HEK293 (cell line): ENCODE data around the gene MRC2.
A peak's percentile ranks its signal among the peaks of the same experiment; 100 is the strongest.

Source experiments
- CTCF ChIA-PET: fragments of 350-600 bp; formaldehyde crosslinking; extraction: SDS; loops from one replicate; lab custom pipeline; 2021; ENCODE audit warnings: antibody characterized with exemption; lab: Yijun Ruan, JAX
- POLR2A ChIA-PET: fragments of 300-600 bp; formaldehyde crosslinking; extraction: SDS; loops from one replicate; lab custom pipeline; 2020; ENCODE audit warnings: antibody characterized with exemption, inconsistent platforms; lab: Yijun Ruan, JAX
- H3K27ac ChIP-seq: fragments of 200-500 bp; sonication (Bioruptor generic); 2 replicates; pipeline ENCODE4 v1.5.1; 2014; ENCODE audit warnings: low read depth, low read length, control low read depth, inconsistent platforms; ENCODE audit errors: extremely low read depth
- H3K36me3 ChIP-seq, 2 experiments: fragments of 200-500 bp in 1 of 2; sonication (Bioruptor generic) in 1 of 2; 1 replicate in 1 of 2; 2 replicates in 1 of 2; pipeline ENCODE4 v1.5.1; 2014 to 2017; ENCODE audit warnings: inconsistent platforms in 2 of 2, low read length in 2 of 2; ENCODE audit not compliant: control insufficient read depth in 2 of 2, insufficient read depth in 1 of 2
- H3K4me1 ChIP-seq: fragments of 200-500 bp; sonication (Bioruptor generic); 2 replicates; pipeline ENCODE4 v1.5.1; 2014; ENCODE audit warnings: mild to moderate bottlenecking, low read length, inconsistent platforms; ENCODE audit not compliant: control insufficient read depth, insufficient read depth
- H3K4me3 ChIP-seq: 2 replicates; pipeline ENCODE4 v1.5.1; 2011; ENCODE audit warnings: low read depth, mild to moderate bottlenecking, control low read depth, low read length, moderate library complexity
- H3K9me3 ChIP-seq: fragments of 200-500 bp; sonication (Bioruptor generic); 2 replicates; pipeline ENCODE4 v1.5.1; 2014; ENCODE audit warnings: low read depth, low read length, inconsistent platforms; ENCODE audit not compliant: control insufficient read depth, insufficient read depth
- GLIS2 ChIP-seq: fragments of 450-650 bp; formaldehyde crosslinking; IDR thresholded peaks from 2 replicates; pipeline ENCODE4 v1.5.1; 2016; ENCODE audit warnings: missing biosample characterization, missing genetic modification characterization
- KLF16 ChIP-seq: fragments of 450-650 bp; formaldehyde crosslinking; IDR thresholded peaks from 2 replicates; pipeline ENCODE4 v1.5.1; 2017; ENCODE audit warnings: missing biosample characterization, missing genetic modification characterization
- KLF9 ChIP-seq: fragments of 450-650 bp; formaldehyde crosslinking; IDR thresholded peaks from 2 replicates; pipeline ENCODE4 v1.5.1; 2016; ENCODE audit warnings: missing biosample characterization, missing genetic modification characterization, low read depth
- MZF1 ChIP-seq: fragments of 450-650 bp; formaldehyde crosslinking; IDR thresholded peaks from 2 replicates; pipeline ENCODE4 v1.5.1; 2017; ENCODE audit warnings: missing biosample characterization, missing genetic modification characterization, borderline replicate concordance
- PRDM2 ChIP-seq: fragments of 450-650 bp; formaldehyde crosslinking; IDR thresholded peaks from 2 replicates; pipeline ENCODE4 v1.5.1; 2016; ENCODE audit warnings: missing biosample characterization, missing genetic modification characterization, borderline replicate concordance
- PRDM6 ChIP-seq: fragments of 450-650 bp; formaldehyde crosslinking; IDR thresholded peaks from 2 replicates; pipeline ENCODE4 v1.5.1; 2017; ENCODE audit warnings: missing biosample characterization, missing genetic modification characterization
- SP7 ChIP-seq: fragments of 450-650 bp; formaldehyde crosslinking; IDR thresholded peaks from 2 replicates; pipeline ENCODE4 v1.5.1; 2016; ENCODE audit warnings: missing biosample characterization, missing genetic modification characterization
- ZEB2 ChIP-seq: fragments of 450-650 bp; formaldehyde crosslinking; IDR thresholded peaks from 2 replicates; pipeline ENCODE4 v1.5.1; 2016; ENCODE audit warnings: missing biosample characterization, missing genetic modification characterization
- ZNF175 ChIP-seq: fragments of 450-650 bp; formaldehyde crosslinking; IDR thresholded peaks from 2 replicates; pipeline ENCODE4 v1.5.1; 2016; ENCODE audit warnings: missing biosample characterization, missing genetic modification characterization
- ZNF274 ChIP-seq, 2 experiments: fragments of 200-500 bp in 1 of 2; fragments of 450-650 bp in 1 of 2; sonication (Bioruptor generic) in 1 of 2; formaldehyde crosslinking in 1 of 2; IDR thresholded peaks; 2 replicates each; pipeline versions ENCODE4 v1.5.1 to v1.6.1; 2014 to 2016; ENCODE audit warnings: borderline replicate concordance in 1 of 2, inconsistent platforms in 1 of 2, low read length in 1 of 2, missing biosample characterization in 1 of 2, missing genetic modification characterization in 1 of 2
- ZNF629 ChIP-seq: fragments of 450-650 bp; formaldehyde crosslinking; IDR thresholded peaks from 2 replicates; pipeline ENCODE4 v1.5.1; 2017; ENCODE audit warnings: missing biosample characterization, missing genetic modification characterization
- ZNF791 ChIP-seq: fragments of 450-650 bp; formaldehyde crosslinking; IDR thresholded peaks from 2 replicates; pipeline ENCODE4 v1.5.1; 2016; ENCODE audit warnings: missing biosample characterization, missing genetic modification characterization
- TF ChIP-seq, protein P1 (sequence below): fragments of 450-650 bp; formaldehyde crosslinking; IDR thresholded peaks from 2 replicates; pipeline ENCODE4 v1.5.1; 2016; ENCODE audit warnings: missing biosample characterization, missing genetic modification characterization
- TF ChIP-seq, protein P2 (sequence below): fragments of 450-650 bp; formaldehyde crosslinking; IDR thresholded peaks from 2 replicates; pipeline ENCODE4 v1.5.1; 2016; ENCODE audit warnings: missing biosample characterization, missing genetic modification characterization
- TF ChIP-seq, protein P3 (sequence below): fragments of 450-650 bp; formaldehyde crosslinking; IDR thresholded peaks from 2 replicates; pipeline ENCODE4 v1.5.1; 2017; ENCODE audit warnings: missing biosample characterization, missing genetic modification characterization
- TF ChIP-seq, protein P4 (sequence below): fragments of 450-650 bp; formaldehyde crosslinking; IDR thresholded peaks from 2 replicates; pipeline ENCODE4; 2016; ENCODE audit warnings: missing biosample characterization, missing genetic modification characterization

MRC2 gene

GRCh38 chr17:62637809-62638208 lies 10.3 kb downstream of the MRC2 start (continued):
- no peak for TF ChIP-seq PRDM2 (tag by site-specific recombination)
- TF ChIP-seq, protein P1, sequence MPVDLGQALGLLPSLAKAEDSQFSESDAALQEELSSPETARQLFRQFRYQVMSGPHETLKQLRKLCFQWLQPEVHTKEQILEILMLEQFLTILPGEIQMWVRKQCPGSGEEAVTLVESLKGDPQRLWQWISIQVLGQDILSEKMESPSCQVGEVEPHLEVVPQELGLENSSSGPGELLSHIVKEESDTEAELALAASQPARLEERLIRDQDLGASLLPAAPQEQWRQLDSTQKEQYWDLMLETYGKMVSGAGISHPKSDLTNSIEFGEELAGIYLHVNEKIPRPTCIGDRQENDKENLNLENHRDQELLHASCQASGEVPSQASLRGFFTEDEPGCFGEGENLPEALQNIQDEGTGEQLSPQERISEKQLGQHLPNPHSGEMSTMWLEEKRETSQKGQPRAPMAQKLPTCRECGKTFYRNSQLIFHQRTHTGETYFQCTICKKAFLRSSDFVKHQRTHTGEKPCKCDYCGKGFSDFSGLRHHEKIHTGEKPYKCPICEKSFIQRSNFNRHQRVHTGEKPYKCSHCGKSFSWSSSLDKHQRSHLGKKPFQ (tag by site-specific recombination) = no peak
- TF ChIP-seq, protein P2, sequence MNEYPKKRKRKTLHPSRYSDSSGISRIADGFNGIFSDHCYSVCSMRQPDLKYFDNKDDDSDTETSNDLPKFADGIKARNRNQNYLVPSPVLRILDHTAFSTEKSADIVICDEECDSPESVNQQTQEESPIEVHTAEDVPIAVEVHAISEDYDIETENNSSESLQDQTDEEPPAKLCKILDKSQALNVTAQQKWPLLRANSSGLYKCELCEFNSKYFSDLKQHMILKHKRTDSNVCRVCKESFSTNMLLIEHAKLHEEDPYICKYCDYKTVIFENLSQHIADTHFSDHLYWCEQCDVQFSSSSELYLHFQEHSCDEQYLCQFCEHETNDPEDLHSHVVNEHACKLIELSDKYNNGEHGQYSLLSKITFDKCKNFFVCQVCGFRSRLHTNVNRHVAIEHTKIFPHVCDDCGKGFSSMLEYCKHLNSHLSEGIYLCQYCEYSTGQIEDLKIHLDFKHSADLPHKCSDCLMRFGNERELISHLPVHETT = no peak
- TF ChIP-seq KLF16 (tag by site-specific recombination) = no peak
- TF ChIP-seq ZNF629 (tag by site-specific recombination) = no peak

DNA sequence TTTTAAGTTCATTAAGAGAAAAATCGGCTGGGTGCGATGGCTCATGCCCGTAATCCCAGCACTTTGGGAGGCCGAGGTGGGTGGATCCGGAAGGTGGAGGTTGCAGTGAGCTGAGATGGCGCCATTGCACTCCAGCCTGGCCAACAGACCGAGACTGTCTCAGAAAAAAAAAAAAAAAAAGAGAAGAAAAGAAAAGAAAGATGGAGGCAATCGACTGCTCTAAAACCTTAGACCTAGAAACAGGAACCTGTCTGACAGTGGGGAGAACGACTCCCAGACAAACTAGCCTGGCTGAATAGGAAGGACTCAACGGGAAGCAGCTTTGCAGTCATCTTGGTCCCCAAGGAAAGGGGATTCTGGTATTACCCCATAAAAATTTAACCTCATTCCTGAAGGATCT lies 13.7 kb downstream of the MRC2 start:
- CTCF ChIA-PET = no interaction called here
- Histone ChIP-seq H3K4me3 (no peak overlapping the region), H3K27ac (no peak overlapping the region), H3K4me1 (no peaks in the 10 kb centered on the region), H3K36me3 (no peaks in the 10 kb centered on the region), H3K9me3 (no peaks in the 10 kb centered on the region; the same call in 1 of the 2 replicates)
- TF ChIP-seq MZF1 (tag by site-specific recombination) (peak; percentile 62; the same call in 1 of the 2 replicates), PRDM6 (tag by site-specific recombination) (no peak)
- POLR2A ChIA-PET = no interaction called here

- no peak overlapping the region for H3K27ac ChIP-seq
- ChIA-PET CTCF (no interaction called here), POLR2A (no interaction called here)
- H3K9me3 ChIP-seq = no peaks in the 10 kb centered on the region; the same call in 1 of the 2 replicates
- H3K4me3 ChIP-seq = no peak overlapping the region
- H3K4me1 ChIP-seq = no peaks in the 10 kb centered on the region
- no peaks in the 10 kb centered on the region for H3K36me3 ChIP-seq
- no peak for TF ChIP-seq ZNF274 (IDR thresholded peaks at IDR 0.05; ENCODE audit: low read length)
- no peak for TF ChIP-seq ZNF274 (tag by site-specific recombination; IDR thresholded peaks at IDR 0.05; ENCODE audit: borderline replicate concordance)
- no peak for TF ChIP-seq GLIS2 (tag by site-specific recombination)
- TF ChIP-seq, protein P3, sequence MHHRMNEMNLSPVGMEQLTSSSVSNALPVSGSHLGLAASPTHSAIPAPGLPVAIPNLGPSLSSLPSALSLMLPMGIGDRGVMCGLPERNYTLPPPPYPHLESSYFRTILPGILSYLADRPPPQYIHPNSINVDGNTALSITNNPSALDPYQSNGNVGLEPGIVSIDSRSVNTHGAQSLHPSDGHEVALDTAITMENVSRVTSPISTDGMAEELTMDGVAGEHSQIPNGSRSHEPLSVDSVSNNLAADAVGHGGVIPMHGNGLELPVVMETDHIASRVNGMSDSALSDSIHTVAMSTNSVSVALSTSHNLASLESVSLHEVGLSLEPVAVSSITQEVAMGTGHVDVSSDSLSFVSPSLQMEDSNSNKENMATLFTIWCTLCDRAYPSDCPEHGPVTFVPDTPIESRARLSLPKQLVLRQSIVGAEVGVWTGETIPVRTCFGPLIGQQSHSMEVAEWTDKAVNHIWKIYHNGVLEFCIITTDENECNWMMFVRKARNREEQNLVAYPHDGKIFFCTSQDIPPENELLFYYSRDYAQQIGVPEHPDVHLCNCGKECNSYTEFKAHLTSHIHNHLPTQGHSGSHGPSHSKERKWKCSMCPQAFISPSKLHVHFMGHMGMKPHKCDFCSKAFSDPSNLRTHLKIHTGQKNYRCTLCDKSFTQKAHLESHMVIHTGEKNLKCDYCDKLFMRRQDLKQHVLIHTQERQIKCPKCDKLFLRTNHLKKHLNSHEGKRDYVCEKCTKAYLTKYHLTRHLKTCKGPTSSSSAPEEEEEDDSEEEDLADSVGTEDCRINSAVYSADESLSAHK (tag by site-specific recombination) = no peak
- no peak for TF ChIP-seq ZEB2 (tag by site-specific recombination)
- no peak for TF ChIP-seq ZNF175 (tag by site-specific recombination)
- no peak for TF ChIP-seq ZNF791
- TF ChIP-seq, protein P4, sequence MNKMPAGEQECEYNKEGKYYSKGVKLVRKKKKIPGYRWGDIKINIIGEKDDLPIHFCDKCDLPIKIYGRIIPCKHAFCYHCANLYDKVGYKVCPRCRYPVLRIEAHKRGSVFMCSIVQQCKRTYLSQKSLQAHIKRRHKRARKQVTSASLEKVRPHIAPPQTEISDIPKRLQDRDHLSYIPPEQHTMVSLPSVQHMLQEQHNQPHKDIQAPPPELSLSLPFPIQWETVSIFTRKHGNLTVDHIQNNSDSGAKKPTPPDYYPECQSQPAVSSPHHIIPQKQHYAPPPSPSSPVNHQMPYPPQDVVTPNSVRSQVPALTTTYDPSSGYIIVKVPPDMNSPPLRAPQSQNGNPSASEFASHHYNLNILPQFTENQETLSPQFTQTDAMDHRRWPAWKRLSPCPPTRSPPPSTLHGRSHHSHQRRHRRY (tag by site-specific recombination) = no peak
- TF ChIP-seq SP7 (tag by site-specific recombination) = no peak
- no peak for TF ChIP-seq KLF9 (tag by site-specific recombination)
These were observed 14.5 kb downstream of the MRC2 start for GRCh38 chr17:62641951-62642350.
